NCI-H146 treated with DMSO at 0.1 percent for 48 hours (cell line): ENCODE measurements around the gene CST6.
A peak's percentile ranks its signal among the peaks of the same experiment; 100 is the strongest.
"Not testable (repeated sequence)": the region's sequence is repeated elsewhere in the genome, so short reads cannot be mapped to it uniquely, and the experiment has no call there.

Experiments
- DNase-seq: peaks from one replicate; lab custom pipeline; 2025; ENCODE audit not compliant: unreplicated experiment; lab: John Stamatoyannopoulos, UW

CST6 gene

DNA sequence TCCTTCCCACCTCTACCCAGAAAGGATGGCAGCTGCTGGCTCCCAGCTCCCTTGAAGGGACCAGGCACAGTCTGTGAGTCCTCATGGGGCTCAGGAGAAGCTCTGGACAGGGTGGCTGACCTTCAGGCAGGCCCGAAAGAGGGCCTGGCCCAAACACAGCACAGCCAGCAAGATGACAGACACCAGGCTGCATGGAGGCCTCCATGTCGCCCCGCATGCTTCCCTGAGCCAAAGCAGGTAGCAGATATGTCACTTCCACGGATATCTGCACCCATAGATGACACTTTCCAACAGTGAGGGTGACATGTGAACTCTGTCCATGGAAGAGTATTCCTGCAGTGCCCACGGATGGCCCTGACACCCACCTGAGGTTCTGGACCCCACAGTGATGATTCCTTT, 28.2 kb upstream of the CST6 start:
- no peak for DNase-seq

DNA sequence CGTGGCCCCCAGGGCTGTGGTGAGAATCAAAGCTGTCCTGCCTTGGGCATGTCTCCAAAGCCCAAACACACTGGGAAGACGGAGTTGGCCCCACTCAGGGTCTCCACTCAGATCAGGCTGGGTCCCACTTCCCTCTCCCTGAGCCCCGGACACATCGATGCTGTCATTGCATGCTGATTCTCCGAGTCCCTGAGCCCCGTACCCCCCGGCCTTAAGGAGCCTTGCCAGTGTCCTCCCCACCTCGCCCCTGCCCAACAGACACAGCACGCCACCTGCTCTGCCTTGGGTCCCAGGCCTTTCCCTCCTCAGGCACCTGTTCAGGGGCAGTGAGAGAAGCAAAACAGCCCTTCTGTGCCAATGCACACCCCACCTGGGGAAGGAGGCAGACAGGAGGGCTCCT, 24.5 kb upstream of the CST6 start:
- DNase-seq, result no peak

DNA sequence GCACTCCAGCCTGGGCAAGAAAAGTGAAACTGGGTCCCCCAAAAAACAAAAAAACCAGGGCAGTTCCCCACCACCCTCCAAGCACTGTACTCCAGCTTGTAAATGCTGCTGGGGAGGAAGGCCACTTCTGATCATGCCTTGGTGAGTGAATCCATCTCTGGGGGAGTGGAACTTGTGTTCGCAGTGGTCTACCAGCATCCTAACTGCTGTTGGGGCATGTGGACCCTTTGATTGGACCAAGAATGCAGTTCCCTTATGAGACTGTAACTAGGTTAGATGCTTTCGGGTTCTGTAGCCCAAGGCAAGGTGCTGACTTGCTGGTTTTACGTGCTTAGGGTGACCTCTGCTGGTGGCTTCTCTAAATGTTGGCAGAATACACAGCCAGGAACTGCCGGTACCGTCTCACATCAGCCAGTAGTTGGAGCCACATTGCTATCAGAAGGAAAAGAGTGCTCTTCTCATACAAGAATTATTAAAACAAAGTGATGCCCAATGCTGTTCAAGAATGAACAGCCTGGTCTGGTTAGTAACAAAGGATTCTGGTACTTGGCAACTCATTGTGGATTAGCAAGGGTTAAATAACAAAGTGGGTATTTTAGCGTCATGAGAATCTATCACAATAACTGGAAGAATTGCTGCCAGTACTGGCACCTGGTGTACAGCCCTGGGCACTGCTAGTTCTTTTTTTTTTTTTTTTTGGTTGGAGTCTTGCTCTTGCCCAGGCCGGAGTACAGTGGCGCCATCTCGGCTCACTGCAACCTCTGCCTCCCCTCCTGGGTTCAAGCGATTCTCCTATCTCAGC, 22.8 kb upstream of the CST6 start:
- DNase-seq, result peak; percentile 87

DNA sequence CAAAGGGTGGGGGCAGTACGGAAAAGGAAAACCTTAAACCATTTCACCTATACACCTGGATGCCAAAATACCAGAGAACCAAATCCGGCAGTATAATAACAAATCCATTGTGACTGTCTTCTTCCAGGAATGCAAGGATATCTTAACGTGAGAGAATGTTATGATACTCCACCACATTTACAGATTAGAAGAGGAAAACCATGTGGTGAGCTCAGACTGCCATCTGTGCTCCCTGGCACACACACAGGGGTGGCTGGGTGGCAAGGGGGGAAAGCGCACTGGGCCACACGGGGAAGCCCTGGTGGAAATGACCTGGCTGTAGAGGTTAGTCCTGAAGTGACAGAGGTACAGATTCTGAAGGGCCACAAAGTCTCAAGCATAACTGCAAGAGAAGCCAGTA, 19.8 kb upstream of the CST6 start:
- no peak for DNase-seq

DNA sequence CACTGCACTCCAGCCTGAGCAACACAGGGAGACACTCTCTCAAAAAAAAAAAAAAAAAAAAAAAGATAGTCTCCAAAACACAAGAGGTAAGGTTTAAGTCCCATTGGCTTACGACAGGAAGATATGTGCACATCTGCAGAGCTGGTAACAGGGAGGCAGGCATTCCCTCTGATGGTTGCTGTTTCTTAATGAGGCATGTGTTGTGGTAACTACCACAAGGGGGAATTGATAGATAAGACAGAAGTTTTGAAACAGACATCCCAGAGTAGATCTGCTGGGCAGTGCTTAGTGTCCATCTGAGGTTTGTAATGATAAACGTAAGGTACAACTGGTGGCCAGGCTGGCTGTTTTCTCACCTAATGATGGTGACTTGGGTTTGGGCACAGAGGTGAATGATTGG, 14.5 kb upstream of the CST6 start:
- DNase-seq, result no peak

DNA sequence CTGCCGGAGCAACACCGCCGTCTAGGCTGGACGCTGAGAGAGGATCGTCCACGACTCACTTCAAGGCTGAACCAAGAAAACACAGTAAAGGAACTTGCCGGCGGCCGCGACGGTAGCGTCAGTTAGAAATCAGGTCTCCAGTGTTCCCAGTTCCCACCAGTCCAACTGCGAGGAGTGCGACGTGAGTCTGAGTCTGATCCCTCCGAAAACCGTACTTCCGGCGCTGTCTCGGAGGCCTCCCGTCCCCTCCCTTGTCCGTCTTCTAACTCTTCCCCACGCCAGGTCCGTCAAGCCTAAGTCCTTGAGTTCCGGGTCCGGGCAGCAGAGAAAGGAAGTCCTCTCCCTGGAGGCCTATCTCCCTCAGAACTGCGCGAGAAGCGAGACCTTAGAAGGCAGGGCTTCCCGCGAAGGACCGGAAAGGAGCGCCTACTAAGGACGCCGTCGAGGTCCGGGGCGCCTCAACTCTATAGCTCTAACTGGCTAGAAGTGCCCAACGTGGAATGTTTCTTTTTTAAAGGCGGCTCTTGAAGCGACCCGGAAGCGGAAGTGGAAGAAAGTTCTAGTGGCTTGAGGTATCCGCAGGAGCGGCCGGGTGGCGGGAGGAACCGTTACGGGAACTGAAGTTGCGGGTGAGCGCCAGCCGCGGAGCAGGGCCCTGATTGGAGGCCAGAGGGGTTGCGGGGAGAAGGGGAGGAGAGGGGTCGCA, 9.7 kb upstream of the CST6 start, which contains the start of the genes BANF1 and EIF1AD:
TSS of gene BANF1 (plus strand) at position 562 of the 706 bp plus-strand sequence. CDS start 748 bp downstream, outside the sequence.
TSS of gene EIF1AD (minus strand) at position 216 of the 706 bp plus-strand sequence. CDS start 1,768 bp downstream, outside the sequence.
- DNase-seq, result peak; percentile 96

DNA sequence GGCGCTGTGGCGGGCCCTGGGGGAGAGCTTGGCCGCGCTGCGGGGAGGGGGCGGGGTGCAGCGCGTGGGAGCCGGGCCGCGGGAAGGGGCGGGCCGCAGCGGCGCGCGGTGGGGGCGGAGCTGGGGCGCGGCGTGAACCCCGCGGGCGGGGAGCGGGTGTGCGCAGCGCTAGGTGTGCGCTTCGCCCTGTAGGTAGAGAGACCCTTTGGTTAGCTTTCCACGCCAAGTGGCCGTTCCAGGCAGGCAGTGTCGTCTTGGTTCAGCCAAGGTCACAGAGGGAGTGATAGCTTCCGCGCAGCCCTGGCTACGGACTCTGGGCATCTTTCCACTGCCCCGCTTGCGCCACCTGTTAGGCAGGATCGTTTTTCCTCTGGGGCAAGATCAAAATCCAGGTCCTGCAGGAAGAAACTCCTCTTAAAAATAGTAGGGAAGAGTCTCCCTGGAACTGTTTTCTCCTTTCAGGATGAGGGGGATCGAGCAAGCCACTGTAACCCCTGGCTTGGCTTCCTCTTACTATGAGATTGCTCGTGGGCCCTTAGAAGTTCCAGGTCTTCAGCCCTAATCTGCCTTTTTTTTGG, 9.1 kb upstream of the CST6 start:
- DNase-seq, result no peak

DNA sequence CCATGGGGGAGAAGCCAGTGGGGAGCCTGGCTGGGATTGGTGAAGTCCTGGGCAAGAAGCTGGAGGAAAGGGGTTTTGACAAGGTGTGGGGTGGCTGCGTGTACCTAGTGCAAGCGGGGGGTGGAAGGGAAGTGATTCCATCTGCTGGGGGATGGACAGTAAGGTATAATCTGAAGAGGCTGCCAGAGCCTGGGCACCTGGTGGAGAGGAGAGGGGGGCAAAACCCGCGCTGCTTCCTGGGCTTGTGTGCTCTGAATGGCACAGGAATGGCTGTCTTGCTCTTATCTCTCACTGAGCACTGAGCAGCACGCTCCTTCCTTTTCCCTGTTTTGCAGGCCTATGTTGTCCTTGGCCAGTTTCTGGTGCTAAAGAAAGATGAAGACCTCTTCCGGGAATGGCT, 8.5 kb upstream of the CST6 start:
- DNase-seq, result no peak

DNA sequence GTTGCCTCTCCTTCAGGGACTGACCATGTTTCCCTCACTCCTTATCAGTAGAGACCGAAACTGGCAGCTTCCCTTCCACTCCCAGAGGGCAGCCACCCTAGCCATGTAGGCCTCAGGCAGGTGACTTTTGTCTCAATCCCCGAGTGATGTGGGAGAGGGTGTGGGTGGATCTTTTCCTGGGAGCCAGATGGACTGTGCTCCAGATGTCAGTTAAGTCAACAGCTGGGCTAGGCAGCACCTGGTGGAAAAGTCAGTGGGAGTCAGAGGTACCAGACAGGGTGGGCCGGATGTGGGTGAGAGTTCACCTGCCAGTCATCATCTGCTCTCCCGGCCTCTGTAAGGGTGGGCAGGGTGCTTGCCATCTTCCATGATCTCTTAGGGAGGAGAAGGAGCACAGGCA, 7.6 kb upstream of the CST6 start:
- DNase-seq, result no peak

DNA sequence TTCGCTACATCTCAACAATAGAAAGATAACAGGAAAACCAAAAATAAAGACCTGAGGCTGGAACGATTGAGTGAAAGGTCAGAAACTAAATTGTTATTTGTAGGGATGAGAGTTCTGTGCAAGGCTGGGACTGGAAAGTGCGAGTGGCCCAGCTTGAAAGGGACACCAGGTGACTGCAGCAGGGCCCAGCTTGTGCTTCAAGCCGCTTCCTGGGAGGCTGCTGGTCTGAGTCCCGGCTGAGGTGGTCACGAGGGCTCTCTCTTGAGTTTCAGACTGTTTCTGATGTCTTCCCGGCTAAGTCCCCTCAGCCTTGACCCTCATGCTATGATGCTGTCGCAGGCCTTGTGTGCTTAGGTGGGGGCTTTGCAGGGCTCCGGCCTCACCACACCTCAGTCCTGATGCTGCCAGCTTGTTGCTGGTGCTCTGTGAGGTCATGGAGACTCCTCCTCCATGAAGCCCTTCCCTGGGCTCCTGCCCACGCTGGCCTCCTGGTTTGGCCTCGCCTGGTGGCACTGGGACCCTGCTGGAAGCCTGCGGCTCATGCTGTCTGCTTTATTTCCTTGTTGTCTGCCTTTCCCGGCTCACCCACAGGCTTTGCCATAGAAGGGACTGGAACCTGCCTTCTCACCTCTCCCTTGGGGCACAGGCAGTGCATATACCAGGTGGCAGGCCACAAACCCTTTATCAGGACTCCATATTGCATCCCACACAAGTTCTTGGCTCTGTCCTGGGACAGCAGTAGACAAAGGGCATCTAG, 5.5 kb upstream of the CST6 start:
- no peak for DNase-seq

DNA sequence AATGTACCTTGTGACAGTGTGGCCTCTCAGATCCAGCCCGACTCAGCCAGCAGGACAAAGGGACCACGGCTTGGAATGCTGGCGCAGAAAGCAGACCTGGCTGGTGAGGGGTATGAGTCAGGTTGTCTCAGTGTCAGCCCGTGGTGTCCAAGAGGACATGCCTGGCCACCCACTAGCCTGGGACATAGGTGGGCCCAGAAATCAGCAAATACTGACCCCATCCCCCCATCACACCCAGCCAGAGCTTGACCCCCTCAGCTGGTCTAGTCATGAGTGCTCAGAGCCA, 5.0 kb upstream of the CST6 start:
- DNase-seq, result no peak

DNA sequence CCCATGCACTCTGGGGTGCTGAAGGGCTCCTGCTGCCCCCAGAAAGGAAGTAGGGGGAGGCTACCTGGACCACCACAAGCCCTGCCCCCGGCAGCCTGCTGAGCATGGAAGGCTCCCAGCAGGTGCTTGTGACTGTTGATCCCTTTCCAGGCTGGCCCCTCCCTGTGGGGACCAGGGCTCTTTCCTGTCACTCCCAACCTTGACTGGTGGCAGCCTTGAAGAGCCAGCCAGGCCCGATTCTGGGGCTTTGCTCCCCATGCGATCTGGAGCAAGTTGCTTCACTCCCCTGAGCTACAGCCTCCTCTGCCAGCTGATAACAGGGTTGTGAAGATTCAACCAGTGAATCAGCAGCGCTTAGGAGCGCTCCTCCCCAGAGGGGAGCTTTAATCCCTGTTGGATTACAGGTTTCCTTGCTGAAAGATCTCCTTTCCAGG, 4.6 kb upstream of the CST6 start:
- DNase-seq, result no peak

DNA sequence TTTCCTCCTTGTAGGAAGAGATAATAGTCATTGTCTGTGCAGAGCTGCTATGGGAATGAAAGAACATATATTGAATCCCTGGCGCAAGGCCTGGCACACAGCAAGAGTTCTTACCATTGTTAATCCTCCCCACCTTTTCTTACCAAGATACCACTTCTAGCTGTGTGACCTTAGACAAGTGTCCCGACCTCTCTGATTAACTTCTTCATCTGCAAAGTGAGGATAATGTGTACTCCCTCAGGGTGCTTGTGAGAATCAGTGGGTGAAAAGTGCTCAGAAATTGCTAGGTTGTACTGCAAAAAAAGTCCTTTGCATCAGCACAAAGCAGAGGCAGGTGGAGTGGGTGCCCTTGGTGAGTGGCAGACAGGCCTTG, 3.7 kb upstream of the CST6 start:
- no peak for DNase-seq

DNA sequence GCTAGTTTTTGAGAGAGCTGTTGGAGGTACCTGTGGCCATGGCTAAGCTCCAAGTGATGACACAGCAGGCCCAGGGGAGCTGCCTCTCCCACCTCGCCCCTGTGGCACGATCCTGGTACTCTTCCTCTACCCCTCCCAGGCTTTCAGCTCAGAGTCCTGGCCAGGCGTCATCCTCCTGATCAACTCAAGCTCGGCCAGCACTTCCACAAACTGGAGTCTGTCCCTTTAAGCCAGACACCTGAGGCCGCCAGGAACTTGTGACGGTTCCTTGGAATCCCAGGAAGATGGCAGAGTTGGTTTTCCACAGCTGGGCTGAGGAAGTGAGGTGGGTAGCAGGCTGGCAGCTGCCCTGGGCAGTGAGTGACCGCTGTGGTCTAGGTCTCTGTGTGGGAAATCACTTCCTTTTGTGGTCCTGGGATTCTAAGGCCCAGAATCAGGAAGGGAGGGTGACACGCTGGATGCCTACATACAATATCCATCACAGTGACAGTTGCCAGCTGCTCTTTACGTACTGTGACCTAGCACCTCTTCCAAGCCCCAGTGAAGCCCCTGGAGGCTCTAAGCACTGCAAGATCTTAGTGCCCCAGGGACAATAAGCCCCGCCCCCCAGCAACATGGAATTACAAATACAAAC, 3.2 kb upstream of the CST6 start:
- no peak for DNase-seq

DNA sequence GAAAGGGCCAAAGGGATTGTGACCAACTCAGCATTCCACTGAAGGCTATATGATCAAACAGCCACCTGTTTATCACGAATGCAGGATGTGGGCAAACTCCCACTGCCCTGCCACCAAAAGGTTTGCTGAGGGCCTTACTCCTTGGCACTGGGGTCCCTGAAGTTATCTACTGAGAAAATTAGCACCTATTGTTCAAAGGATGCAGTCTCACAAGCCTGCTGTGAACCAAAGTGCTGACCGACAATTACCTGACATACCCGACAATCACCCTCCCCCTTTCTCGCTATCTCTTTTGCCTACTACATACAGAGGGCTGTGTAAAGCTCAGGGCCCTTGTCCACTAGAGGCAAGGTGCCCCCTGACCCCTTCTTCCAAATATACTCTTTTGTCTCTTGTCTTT, 1.8 kb upstream of the CST6 start:
- not testable (repeated sequence) for DNase-seq

DNA sequence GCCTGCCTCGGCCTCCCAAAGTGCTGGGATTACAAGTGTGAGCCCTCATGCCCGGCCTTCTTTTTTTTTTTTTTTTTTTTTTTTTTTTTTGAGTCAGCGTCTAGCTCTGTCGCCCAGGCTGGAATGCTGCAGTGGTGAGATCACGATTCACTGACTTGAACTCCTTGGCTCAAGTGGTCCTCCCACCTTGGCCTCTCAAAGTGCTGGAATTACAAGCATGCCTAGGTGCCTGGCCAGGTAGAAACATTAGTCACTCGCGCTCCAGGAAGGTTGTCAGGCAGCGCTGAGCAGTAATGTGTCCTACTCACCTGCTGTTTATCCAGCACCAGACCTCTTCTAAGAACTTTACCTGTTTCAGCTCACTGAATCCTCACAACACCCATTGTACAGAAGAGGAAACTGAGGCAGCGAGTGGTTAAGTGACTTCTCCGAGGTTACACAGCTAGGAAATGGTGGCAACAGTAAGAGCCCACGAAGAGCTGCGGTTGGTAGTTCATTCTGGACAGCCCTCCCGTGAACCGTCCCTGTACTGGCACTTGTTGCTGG, 496 bp upstream of the CST6 start:
- DNase-seq, result no peak

DNA sequence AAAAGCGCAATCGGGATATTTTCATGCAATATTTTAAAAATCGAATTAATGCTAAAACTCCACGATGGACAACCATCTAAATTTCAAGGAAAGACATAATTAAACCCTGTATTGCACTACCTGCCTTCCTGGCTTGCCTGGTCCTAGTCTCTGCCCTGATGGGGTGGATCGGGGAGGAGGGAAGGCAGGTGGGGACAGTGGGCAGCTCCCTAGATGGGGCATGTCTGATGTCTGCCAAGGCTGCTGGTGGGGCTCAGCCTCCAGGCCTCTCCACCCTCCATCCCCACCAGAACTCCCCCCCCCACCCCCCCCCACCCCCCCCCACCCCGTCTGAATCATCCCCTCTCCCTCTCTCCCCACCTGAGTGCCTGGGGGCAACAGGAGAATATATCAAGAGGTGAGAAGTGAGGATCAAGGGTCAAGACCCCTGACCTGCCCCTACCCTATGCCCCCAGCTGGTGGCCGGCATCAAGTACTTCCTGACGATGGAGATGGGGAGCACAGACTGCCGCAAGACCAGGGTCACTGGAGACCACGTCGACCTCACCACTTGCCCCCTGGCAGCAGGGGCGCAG, 650 bp downstream of the CST6 start:
- DNase-seq, result no peak

DNA sequence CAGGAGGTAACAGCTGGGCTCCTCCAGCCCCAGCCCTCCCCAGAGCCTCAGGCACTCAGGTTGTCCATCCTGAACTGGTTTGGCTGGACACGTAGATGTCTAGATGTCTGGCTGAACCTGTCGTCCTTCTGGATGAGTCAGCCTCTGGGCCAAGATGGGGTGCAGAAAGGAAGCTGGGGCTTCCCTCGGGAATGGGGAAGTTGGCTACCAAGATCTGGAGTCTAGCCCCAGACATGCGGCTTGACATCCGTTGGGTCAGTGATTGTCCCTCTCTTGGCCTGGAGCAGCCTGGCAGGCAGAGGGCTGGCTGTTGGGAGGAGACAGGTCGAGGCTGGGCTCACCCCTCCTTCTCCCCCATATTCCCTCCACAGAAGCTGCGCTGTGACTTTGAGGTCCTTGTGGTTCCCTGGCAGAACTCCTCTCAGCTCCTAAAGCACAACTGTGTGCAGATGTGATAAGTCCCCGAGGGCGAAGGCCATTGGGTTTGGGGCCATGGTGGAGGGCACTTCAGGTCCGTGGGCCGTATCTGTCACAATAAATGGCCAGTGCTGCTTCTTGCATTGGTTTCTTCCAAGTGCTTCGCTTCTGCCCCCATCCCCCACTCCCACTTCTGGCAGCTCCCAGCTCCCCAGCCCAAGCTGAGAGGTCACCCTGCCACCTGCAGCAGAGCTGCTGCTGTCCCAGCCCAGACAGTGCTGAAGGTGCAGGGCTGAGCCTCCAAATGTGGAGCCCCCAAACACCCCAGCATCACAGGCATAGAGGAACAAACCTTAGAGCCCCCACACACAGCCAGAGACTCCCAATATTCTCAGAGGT, 1.3 kb downstream of the CST6 start:
- DNase-seq, result no peak

DNA sequence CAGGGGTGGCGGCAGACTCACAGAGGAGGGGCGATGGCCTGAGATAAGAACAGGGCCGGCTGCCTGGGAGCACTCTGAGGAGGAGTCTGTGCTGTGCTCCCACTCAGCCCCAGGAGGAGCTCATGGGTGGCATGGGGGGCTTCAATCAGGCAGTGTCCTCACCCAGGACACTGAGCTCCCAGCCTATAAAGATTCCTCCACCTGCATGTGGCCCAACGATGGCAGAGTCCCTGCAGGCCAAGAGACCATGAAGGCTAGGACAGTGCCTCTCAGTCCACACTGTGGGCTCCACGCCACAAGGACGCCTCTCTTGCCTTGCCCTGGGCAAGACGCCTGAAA, 1.9 kb downstream of the CST6 start:
- DNase-seq, result no peak
